Upper lobe of left lung (tissue), 4 donors: Measurements from ENCODE around the gene PNPLA1.

Experiments
- CTCF ChIP-seq, 6 experiments: fragments of 450-650 bp in 4 of 6; fragments of 200-600 bp in 2 of 6; sonication (generic) in 2 of 6; IDR thresholded peaks; one replicate each; pipeline ENCODE4 v1.5.1; 2016 to 2019; ENCODE audit warnings: antibody characterized with exemption in 6 of 6
- EP300 ChIP-seq, 4 donors: sonication (generic); formaldehyde crosslinking; IDR thresholded peaks; one replicate each; pipeline ENCODE4 v1.5.1; 2017; ENCODE audit warnings: antibody characterized with exemption in 4 of 4, control low read depth in 2 of 4
- POLR2A ChIP-seq, 4 donors: fragments of 450-650 bp; IDR thresholded peaks; one replicate each; pipeline ENCODE4 v1.5.1; 2016 to 2017; ENCODE audit warnings: antibody characterized with exemption in 4 of 4, mild to moderate bottlenecking in 2 of 4

DNA sequence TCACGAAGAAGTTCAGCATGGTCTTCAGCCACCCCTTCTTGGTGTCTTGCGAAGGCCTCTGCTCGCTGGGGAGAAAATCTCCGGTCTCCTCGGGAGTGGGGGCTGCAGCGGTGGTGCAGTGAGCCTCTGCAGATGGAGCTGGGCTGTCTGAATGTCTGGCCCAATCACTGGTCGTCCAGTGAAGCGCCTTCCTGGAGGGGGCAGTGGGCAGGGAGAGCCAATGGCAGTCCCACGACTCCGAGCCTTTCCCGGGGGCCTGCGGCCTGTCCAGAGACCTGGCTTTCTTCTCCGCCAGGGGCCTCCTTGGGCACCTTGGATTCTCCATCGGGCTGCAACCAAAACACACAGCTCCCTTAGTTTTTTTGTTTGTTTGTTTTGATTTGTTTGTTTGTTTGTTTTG lies 60.5 kb downstream of the PNPLA1 start:
- TF ChIP-seq CTCF (IDR thresholded peaks at IDR 0.05): no peak
- TF ChIP-seq POLR2A (IDR thresholded peaks at IDR 0.05): no peak
- TF ChIP-seq EP300 (IDR thresholded peaks at IDR 0.05): no peak
